PC-9 (cell line): Measurements from ENCODE around the gene ATP13A3. TPM values are rescaled to one million over a fixed set of nuclear protein-coding genes. Genes with fewer than 3 reads are reported as not detected.

ENCODE experiments used
- BruUV-seq: library from RNA; stranded (reverse); fragments of 400-500 nt; replicated peaks from 2 replicates; lab custom pipeline; 2021; lab: Mats Ljungman, UMichigan
- CTCF ChIA-PET: fragments of 300-600 bp; sonication (Branson Sonifier 250); formaldehyde crosslinking; loops from one replicate; lab custom pipeline; 2022; ENCODE audit warnings: antibody characterized with exemption; lab: Charles Lee
- POLR2A ChIA-PET: fragments of 300-600 bp; sonication (Branson Sonifier 250); formaldehyde crosslinking; loops from one replicate; lab custom pipeline; 2022; ENCODE audit warnings: antibody characterized with exemption; ENCODE audit not compliant: unreplicated experiment; lab: Charles Lee
- DNase-seq, 2 experiments: peaks; one replicate each; pipeline versions ENCODE4 v3.0.0 to v3.0.0-alpha.2; 2015 to 2022; ENCODE audit warnings: mixed read lengths in 1 of 2
- H2AFZ ChIP-seq: fragments of 200-600 bp; sonication (generic); 2 replicates; pipeline ENCODE4 v1.8.1; 2017; ENCODE audit warnings: antibody characterized with exemption
- H3F3A ChIP-seq: fragments of 200-600 bp; sonication (generic); 2 replicates; pipeline ENCODE4 v1.8.1; 2017; ENCODE audit warnings: antibody characterized with exemption, mild to moderate bottlenecking, low read depth; ENCODE audit not compliant: insufficient read depth
- H3K27ac ChIP-seq: fragments of 200-600 bp; sonication (generic); 2 replicates; pipeline ENCODE4 v1.6.1; 2016; ENCODE audit warnings: mixed run types
- H3K27me3 ChIP-seq: fragments of 200-600 bp; sonication (generic); 2 replicates; pipeline ENCODE4 v1.6.1; 2016; ENCODE audit warnings: low read depth, mixed run types; ENCODE audit not compliant: insufficient read depth
- H3K36me3 ChIP-seq: fragments of 200-600 bp; sonication (generic); 2 replicates; pipeline ENCODE4 v1.6.1; 2016; ENCODE audit warnings: low read depth, mixed run types
- H3K4me1 ChIP-seq: fragments of 200-600 bp; sonication (generic); replicated peaks from 2 replicates; pipeline ENCODE4 v1.6.1; 2016; ENCODE audit warnings: mixed run types; ENCODE audit not compliant: insufficient read depth
- H3K4me2 ChIP-seq: fragments of 200-600 bp; sonication (generic); 2 replicates; pipeline ENCODE4 v1.6.1; 2017; ENCODE audit warnings: mixed run types
- H3K4me3 ChIP-seq: fragments of 200-600 bp; sonication (generic); 2 replicates; pipeline ENCODE4 v1.6.1; 2016; ENCODE audit warnings: mixed run types
- H3K79me2 ChIP-seq: fragments of 200-600 bp; sonication (generic); 2 replicates; pipeline ENCODE4 v1.6.1; 2017; ENCODE audit warnings: low read depth, mixed run types
- H3K9me2 ChIP-seq: fragments of 200-600 bp; sonication (generic); 2 replicates; pipeline ENCODE4 v1.8.1; 2017; ENCODE audit warnings: mild to moderate bottlenecking; ENCODE audit not compliant: insufficient read depth
- H3K9me3 ChIP-seq: fragments of 200-600 bp; sonication (generic); 2 replicates; pipeline ENCODE4 v1.8.1; 2016; ENCODE audit warnings: low read depth; ENCODE audit not compliant: insufficient read depth
- H4K20me1 ChIP-seq: fragments of 200-600 bp; sonication (generic); 2 replicates; pipeline ENCODE4 v1.8.1; 2017; ENCODE audit not compliant: insufficient read depth
- EZH2 ChIP-seq: fragments of 200-600 bp; sonication (generic); IDR thresholded peaks from 2 replicates; pipeline ENCODE4 v1.8.0; 2017; ENCODE audit warnings: antibody characterized with exemption, low read depth
- intact Hi-C: fragments of 100-400 bp; cut with micrococcal nuclease; formaldehyde crosslinking; loops from one replicate; pipeline ENCODE4 v1.10.0; 2022; ENCODE audit not compliant: unreplicated experiment
- total RNA-seq: library from RNA; stranded (reverse); gene quantifications from 2 replicates; pipeline ENCODE4 v1.2.3, GENCODE V29; 2021
- TF ChIP-seq, protein P1 (sequence below): fragments of 200-600 bp; sonication (generic); conservative IDR thresholded peaks from 2 replicates; pipeline ENCODE4 v1.6.1; 2017; ENCODE audit warnings: mixed run types, antibody characterized with exemption, mild to moderate bottlenecking, moderate library complexity

The ATP13A3 gene
- total RNA-seq, 1 experiment from 2014 or later: 242 TPM

- no peak for TF ChIP-seq EZH2
- TF ChIP-seq, protein P1, sequence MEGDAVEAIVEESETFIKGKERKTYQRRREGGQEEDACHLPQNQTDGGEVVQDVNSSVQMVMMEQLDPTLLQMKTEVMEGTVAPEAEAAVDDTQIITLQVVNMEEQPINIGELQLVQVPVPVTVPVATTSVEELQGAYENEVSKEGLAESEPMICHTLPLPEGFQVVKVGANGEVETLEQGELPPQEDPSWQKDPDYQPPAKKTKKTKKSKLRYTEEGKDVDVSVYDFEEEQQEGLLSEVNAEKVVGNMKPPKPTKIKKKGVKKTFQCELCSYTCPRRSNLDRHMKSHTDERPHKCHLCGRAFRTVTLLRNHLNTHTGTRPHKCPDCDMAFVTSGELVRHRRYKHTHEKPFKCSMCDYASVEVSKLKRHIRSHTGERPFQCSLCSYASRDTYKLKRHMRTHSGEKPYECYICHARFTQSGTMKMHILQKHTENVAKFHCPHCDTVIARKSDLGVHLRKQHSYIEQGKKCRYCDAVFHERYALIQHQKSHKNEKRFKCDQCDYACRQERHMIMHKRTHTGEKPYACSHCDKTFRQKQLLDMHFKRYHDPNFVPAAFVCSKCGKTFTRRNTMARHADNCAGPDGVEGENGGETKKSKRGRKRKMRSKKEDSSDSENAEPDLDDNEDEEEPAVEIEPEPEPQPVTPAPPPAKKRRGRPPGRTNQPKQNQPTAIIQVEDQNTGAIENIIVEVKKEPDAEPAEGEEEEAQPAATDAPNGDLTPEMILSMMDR: no peak
- Histone ChIP-seq H3K4me2 (no peak overlapping the region), H3K9me2 (no peaks in the 10 kb centered on the region), H3K27me3 (peaks cover 51% of the 10 kb centered on the region), H2AFZ (no peak overlapping the region), H3K4me1 (no peaks in the 10 kb centered on the region), H3K36me3 (no peaks in the 10 kb centered on the region), H3K27ac (no peak overlapping the region), H3K9me3 (no peaks in the 10 kb centered on the region), H3K4me3 (no peak overlapping the region), H3K79me2 (no peaks in the 10 kb centered on the region), H4K20me1 (no peaks in the 10 kb centered on the region), H3F3A (peaks cover 2% of the 10 kb centered on the region)
- DNase-seq: no peak
- POLR2A ChIA-PET: no interaction called here
- CTCF ChIA-PET: interaction anchor here (0.8 to 0.9 kb wide), 2 partner anchors 11 to 12 kb away, joined by 3 read pairs; no protein-coding TSS in a partner anchor
- intact Hi-C loops: no loop called here
- no TSS peak for BruUV-seq
Measured at GRCh38 chr3:194355379-194355778, 131.4 kb downstream of the ATP13A3 start.

- TF ChIP-seq, protein P1: no peak
- no peak for TF ChIP-seq EZH2
- no peaks in the 10 kb centered on the region for H4K20me1 ChIP-seq
- POLR2A ChIA-PET: no interaction called here
- H3K27me3 ChIP-seq: peaks cover 41% of the 10 kb centered on the region
- H3K4me1 ChIP-seq: no peaks in the 10 kb centered on the region
- intact Hi-C loops: no loop called here
- no peak overlapping the region for H3K4me3 ChIP-seq
- CTCF ChIA-PET: interaction anchor here (0.7 kb wide), 1 partner anchor 615 kb away, joined by 4 read pairs; no protein-coding TSS in a partner anchor
- H3K27ac ChIP-seq: no peak overlapping the region
- H2AFZ ChIP-seq: no peak overlapping the region
- no peak for DNase-seq
- no peaks in the 10 kb centered on the region for H3K36me3 ChIP-seq
- no peaks in the 10 kb centered on the region for H3K9me2 ChIP-seq
- H3K9me3 ChIP-seq: no peaks in the 10 kb centered on the region
- no peaks in the 10 kb centered on the region for H3K79me2 ChIP-seq
- BruUV-seq: no TSS peak
- peaks cover 8% of the 10 kb centered on the region for H3F3A ChIP-seq
- H3K4me2 ChIP-seq: no peak overlapping the region
Measured at GRCh38 chr3:194354315-194354714, 132.5 kb downstream of the ATP13A3 start.

Other genes with a start within 250 kb of the ATP13A3 start
- not detected in 2 replicates for gene CPN2, start 135.7 kb downstream of the ATP13A3 start, total RNA-seq
- gene LRRC15, start 117.3 kb downstream of the ATP13A3 start, total RNA-seq: 0.08 TPM in 1 of 2 replicates, not detected in the other
- gene GP5, start 87.7 kb downstream of the ATP13A3 start, total RNA-seq: not detected in 2 replicates
- gene TMEM44, start 146.4 kb upstream of the ATP13A3 start, total RNA-seq: 37.5 and 52.7 TPM in 2 replicates
- gene LSG1, start 185.2 kb upstream of the ATP13A3 start, total RNA-seq: 59.2 and 71.8 TPM in 2 replicates
- gene FAM43A, start 198.9 kb upstream of the ATP13A3 start, total RNA-seq: 8.8 and 12.8 TPM in 2 replicates